DOHH2 (cell line): ENCODE measurements around the gene RBM28.

ENCODE experiments used
- H3F3A ChIP-seq: fragments of 200-600 bp; sonication (generic), shearing (Covaris generic); 2 replicates; pipeline ENCODE4 v1.6.0; 2016; ENCODE audit warnings: antibody characterized with exemption, mild to moderate bottlenecking; ENCODE audit not compliant: control insufficient read depth, insufficient read depth
- H3K27ac ChIP-seq: fragments of 200-600 bp; sonication (generic); 2 replicates; pipeline ENCODE4 v1.5.1; 2014; ENCODE audit warnings: low read depth, mild to moderate bottlenecking, low read length, moderate library complexity
- H3K27me3 ChIP-seq: fragments of 200-600 bp; sonication (generic); 2 replicates; pipeline ENCODE4 v1.6.1; 2014; ENCODE audit warnings: mild to moderate bottlenecking, low read length, mixed read lengths; ENCODE audit not compliant: control insufficient read depth
- H3K36me3 ChIP-seq: fragments of 200-600 bp; sonication (generic); 2 replicates; pipeline ENCODE4 v1.6.1; 2014; ENCODE audit warnings: mild to moderate bottlenecking, low read length, moderate library complexity, mixed read lengths; ENCODE audit not compliant: control insufficient read depth
- H3K4me1 ChIP-seq: fragments of 200-600 bp; sonication (generic); 2 replicates; pipeline ENCODE4 v1.6.1; 2014; ENCODE audit warnings: mild to moderate bottlenecking, low read length, mixed read lengths; ENCODE audit not compliant: control insufficient read depth
- H3K4me2 ChIP-seq: fragments of 200-600 bp; sonication (generic); 2 replicates; pipeline ENCODE4 v1.6.0; 2014; ENCODE audit warnings: mild to moderate bottlenecking, low read length, moderate library complexity
- H3K4me3 ChIP-seq: fragments of 200-600 bp; sonication (generic); 2 replicates; pipeline ENCODE4 v1.5.1; 2014; ENCODE audit warnings: mild to moderate bottlenecking, low read length, mixed read lengths
- H3K79me2 ChIP-seq: fragments of 200-600 bp; sonication (generic); 2 replicates; pipeline ENCODE4 v1.6.1; 2014; ENCODE audit warnings: mild to moderate bottlenecking, low read length, mixed read lengths; ENCODE audit not compliant: control insufficient read depth
- H3K9me2 ChIP-seq: fragments of 200-600 bp; sonication (generic); replicated peaks from 2 replicates; pipeline ENCODE4 v1.6.1; 2014; ENCODE audit warnings: mild to moderate bottlenecking, low read length, mixed read lengths; ENCODE audit not compliant: control insufficient read depth
- H3K9me3 ChIP-seq: fragments of 200-600 bp; sonication (generic); 2 replicates; pipeline ENCODE4 v1.6.1; 2014; ENCODE audit warnings: antibody characterized with exemption, low read length, mixed read lengths; ENCODE audit not compliant: control insufficient read depth, insufficient read depth
- H4K20me1 ChIP-seq: fragments of 200-600 bp; sonication (generic); 2 replicates; pipeline ENCODE4 v1.6.0; 2014; ENCODE audit warnings: low read depth, mild to moderate bottlenecking, antibody characterized with exemption, low read length, moderate library complexity; ENCODE audit not compliant: control insufficient read depth, insufficient read depth
- EZH2phosphoT487 ChIP-seq: fragments of 200-600 bp; sonication (generic); IDR thresholded peaks from 2 replicates; pipeline ENCODE4 v1.6.1; 2017; ENCODE audit warnings: borderline replicate concordance, mild to moderate bottlenecking, antibody characterized with exemption, low read length, moderate library complexity, mixed read lengths
- TF ChIP-seq, protein P1 (sequence below): fragments of 200-600 bp; sonication (generic); IDR thresholded peaks from one replicate; pipeline ENCODE4 v1.5.1; 2014; ENCODE audit warnings: antibody characterized with exemption, mild to moderate bottlenecking, low read depth, low read length; ENCODE audit not compliant: poor library complexity, severe bottlenecking

Gene RBM28

DNA sequence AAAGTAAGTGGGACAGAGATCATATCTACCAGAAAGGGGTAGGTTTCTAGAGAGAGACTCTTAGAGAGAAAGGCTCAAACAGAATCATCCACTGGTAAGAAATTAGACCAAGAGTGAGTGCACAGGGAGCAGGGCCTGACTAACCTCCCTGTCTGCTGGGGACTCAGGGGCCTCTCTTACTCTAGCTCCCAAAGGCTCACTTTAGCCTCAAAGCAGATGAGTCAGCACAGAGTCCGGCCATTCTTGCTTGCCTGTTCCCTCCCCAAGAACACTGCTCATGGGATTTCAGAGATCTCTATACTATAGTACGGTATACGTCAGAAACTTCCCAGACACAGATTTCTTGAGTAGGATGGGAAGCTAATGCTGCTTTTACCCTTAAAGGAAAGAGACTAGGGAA lies 32.7 kb downstream of the RBM28 start:
- H3K79me2 ChIP-seq, result no peaks in the 10 kb centered on the region
- H3K4me3 ChIP-seq, result no peak overlapping the region
- H3K4me2 ChIP-seq, result no peak overlapping the region
- no peak overlapping the region for H3K27ac ChIP-seq
- TF ChIP-seq, protein P1, sequence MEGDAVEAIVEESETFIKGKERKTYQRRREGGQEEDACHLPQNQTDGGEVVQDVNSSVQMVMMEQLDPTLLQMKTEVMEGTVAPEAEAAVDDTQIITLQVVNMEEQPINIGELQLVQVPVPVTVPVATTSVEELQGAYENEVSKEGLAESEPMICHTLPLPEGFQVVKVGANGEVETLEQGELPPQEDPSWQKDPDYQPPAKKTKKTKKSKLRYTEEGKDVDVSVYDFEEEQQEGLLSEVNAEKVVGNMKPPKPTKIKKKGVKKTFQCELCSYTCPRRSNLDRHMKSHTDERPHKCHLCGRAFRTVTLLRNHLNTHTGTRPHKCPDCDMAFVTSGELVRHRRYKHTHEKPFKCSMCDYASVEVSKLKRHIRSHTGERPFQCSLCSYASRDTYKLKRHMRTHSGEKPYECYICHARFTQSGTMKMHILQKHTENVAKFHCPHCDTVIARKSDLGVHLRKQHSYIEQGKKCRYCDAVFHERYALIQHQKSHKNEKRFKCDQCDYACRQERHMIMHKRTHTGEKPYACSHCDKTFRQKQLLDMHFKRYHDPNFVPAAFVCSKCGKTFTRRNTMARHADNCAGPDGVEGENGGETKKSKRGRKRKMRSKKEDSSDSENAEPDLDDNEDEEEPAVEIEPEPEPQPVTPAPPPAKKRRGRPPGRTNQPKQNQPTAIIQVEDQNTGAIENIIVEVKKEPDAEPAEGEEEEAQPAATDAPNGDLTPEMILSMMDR, result no peak
- no peak for TF ChIP-seq EZH2phosphoT487
- H3K27me3 ChIP-seq, result no peaks in the 10 kb centered on the region
- no peaks in the 10 kb centered on the region for H3K4me1 ChIP-seq
- no peaks in the 10 kb centered on the region for H4K20me1 ChIP-seq
- H3K9me2 ChIP-seq, result no peaks in the 10 kb centered on the region
- no peaks in the 10 kb centered on the region for H3F3A ChIP-seq
- H3K36me3 ChIP-seq, result peaks cover 91% of the 10 kb centered on the region
- no peaks in the 10 kb centered on the region for H3K9me3 ChIP-seq

DNA sequence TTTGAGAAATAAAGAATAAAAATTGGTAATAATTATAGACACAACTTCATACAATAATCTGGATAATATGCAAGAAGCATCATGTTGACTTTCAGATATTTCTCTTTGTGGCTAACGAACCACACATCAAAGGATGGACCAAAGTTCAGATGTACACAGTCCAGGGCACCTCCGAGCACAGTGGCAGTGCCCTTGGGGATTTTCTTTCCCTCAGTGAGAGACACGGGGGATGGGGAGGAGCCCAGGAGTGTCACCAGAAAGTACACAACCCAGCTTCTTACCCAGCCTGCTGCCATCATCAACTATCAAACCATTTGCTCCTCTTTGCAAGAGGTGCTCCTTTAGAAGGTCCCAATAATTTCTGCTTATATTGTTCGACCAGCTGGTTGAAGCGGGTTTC lies 33.2 kb downstream of the RBM28 start:
- no peaks in the 10 kb centered on the region for H3K79me2 ChIP-seq
- H3K4me2 ChIP-seq, result no peak overlapping the region
- H3K9me3 ChIP-seq, result no peaks in the 10 kb centered on the region
- H3K36me3 ChIP-seq, result peaks cover 91% of the 10 kb centered on the region
- no peaks in the 10 kb centered on the region for H3F3A ChIP-seq
- no peak overlapping the region for H3K27ac ChIP-seq
- H4K20me1 ChIP-seq, result no peaks in the 10 kb centered on the region
- TF ChIP-seq, protein P1, result no peak
- no peak for TF ChIP-seq EZH2phosphoT487
- no peaks in the 10 kb centered on the region for H3K27me3 ChIP-seq
- no peaks in the 10 kb centered on the region for H3K9me2 ChIP-seq
- no peaks in the 10 kb centered on the region for H3K4me1 ChIP-seq
- H3K4me3 ChIP-seq, result no peak overlapping the region

DNA sequence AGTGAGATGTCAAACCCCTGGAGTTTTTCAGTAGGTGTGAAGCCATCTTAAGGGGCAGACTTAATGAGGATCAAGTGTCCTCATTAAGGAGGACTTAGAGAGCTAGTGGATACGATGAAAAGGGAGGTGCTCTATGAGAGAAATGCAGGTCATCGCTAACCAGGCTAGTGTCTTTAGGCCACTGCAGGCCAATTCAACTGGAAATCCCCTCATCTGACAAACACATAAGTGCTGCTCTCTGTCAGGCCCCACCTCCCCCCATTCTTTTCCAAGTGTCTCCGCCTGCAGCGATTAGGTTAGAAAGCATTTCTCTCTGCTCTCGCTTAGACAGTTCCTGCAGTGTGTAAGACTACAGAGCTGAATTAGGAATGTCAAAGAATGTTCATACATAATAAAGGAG lies 33.7 kb downstream of the RBM28 start:
- Histone ChIP-seq H3K27me3 (no peaks in the 10 kb centered on the region), H3K36me3 (peaks cover 93% of the 10 kb centered on the region), H3K79me2 (no peaks in the 10 kb centered on the region), H4K20me1 (no peaks in the 10 kb centered on the region), H3K4me1 (no peaks in the 10 kb centered on the region), H3K4me2 (no peak overlapping the region), H3K27ac (no peak overlapping the region), H3K9me2 (no peaks in the 10 kb centered on the region), H3K9me3 (no peaks in the 10 kb centered on the region), H3K4me3 (no peak overlapping the region), H3F3A (no peaks in the 10 kb centered on the region)
- TF ChIP-seq, protein P1, result no peak
- TF ChIP-seq EZH2phosphoT487, result no peak

DNA sequence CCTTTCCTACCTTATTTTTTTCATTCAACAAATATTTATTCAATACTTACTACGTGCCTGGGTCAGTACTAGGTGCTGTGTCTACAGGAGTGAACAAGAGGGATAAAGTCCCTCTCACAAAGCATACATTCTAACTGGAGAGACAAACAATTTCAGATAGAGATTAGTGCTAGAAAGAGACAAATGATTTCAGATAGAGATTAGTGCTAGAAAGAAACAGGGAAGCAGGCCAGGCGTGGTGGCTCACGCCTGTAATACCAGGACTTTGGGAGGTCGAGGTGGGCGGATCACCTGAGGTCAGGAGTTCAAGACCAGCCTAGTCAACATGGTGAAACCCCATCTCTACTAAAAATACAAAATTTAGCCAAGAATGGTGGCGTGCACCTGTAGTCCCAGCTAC lies 34.6 kb downstream of the RBM28 start:
- no peak overlapping the region for H3K27ac ChIP-seq
- no peaks in the 10 kb centered on the region for H3K79me2 ChIP-seq
- no peaks in the 10 kb centered on the region for H3K9me3 ChIP-seq
- H3K9me2 ChIP-seq, result no peaks in the 10 kb centered on the region
- no peaks in the 10 kb centered on the region for H3K4me1 ChIP-seq
- no peak overlapping the region for H3K4me2 ChIP-seq
- H3K27me3 ChIP-seq, result no peaks in the 10 kb centered on the region
- H3K4me3 ChIP-seq, result no peak overlapping the region
- peaks cover 92% of the 10 kb centered on the region for H3K36me3 ChIP-seq
- no peaks in the 10 kb centered on the region for H4K20me1 ChIP-seq
- H3F3A ChIP-seq, result no peaks in the 10 kb centered on the region
- TF ChIP-seq EZH2phosphoT487, result no peak
- TF ChIP-seq, protein P1, result no peak
